Gastrocnemius medialis (tissue), 4 donors: Measurements from ENCODE around the gene SP2.

Experiments
- CTCF ChIP-seq, 5 experiments: fragments of 450-650 bp in 3 of 5; fragments of 200-600 bp in 2 of 5; sonication (generic) in 2 of 5; IDR thresholded peaks in 4 of 5; conservative IDR thresholded peaks in 1 of 5; 1 replicate in 4 of 5; 2 replicates in 1 of 5; pipeline ENCODE4 v1.5.1; 2016 to 2019; ENCODE audit warnings: antibody characterized with exemption in 5 of 5, mild to moderate bottlenecking in 3 of 5, moderate library complexity in 3 of 5
- POLR2A ChIP-seq, 2 donors: fragments of 450-650 bp; IDR thresholded peaks; one replicate each; pipeline ENCODE4 v1.6.1; 2017; ENCODE audit warnings: antibody characterized with exemption in 2 of 2, mild to moderate bottlenecking in 2 of 2, moderate library complexity in 2 of 2

GRCh38 chr17:47949946-47950345 lies 53.9 kb downstream of the SP2 start:
- TF ChIP-seq CTCF (IDR thresholded peaks at IDR 0.05 in 4 of 5, conservative IDR thresholded peaks at IDR 0.05 in 1 of 5) (no peak), POLR2A (IDR thresholded peaks at IDR 0.05) (no peak)
